ENCODE results near the gene ISG15. TPM values are rescaled to one million over a fixed set of nuclear protein-coding genes. Genes with fewer than 3 reads are reported as not detected.

Gene ISG15
- total and polyA plus RNA-seq, 8 donors, result 8.3 to 90.0 (median 15.7) TPM

DNA sequence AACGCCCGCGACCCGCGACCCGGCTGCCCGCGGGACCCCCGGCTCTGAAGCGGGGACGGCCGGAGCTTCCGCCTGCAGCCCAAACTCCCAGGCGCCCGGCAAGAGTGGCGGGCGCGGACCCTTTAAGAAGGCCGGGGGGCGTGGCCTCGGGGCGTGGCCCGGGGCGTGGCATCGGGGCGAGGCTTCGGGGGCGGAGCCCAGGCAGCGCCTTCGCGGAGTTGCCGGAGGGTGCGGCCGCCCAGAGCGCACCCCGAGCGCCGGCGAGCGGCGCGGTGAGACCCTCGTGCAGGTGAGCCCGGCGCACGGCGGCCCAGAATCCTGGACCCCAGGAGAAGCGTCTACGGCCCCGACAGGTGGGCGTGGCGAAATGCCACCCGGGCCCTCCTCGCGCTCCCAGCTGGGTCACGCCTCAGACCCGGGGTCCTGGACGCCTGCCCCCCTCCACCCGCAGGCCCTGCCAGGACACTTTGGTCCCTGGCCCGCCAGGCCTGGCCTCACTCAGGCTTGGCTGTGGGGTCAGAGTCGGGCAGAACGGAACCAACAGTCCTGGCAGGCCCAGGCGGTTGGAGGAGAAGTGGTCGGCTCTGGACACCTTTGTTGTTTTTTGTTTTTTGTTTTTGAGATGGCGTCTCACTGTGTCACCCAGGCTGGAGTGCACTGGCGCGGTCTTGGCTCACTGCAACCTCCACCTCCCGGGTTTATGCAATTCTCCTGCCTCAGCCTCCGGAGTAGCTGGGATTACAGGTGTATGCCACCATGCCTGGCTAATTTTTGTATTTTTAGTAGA, 46.4 kb downstream of the ISG15 start:
- peaks cover 6 to 38% of the 10 kb centered on the region in 2 donors for H3K4me1 ChIP-seq
- ATAC-seq (peak; percentile 93), DNase-seq (peak; percentile 41 to 96 (median 82))
- intact Hi-C loops (cut with DNase I), result loop anchor here in 1 of 2 donors (5.0 kb wide), 1 partner anchor 72 kb away; no protein-coding TSS in a partner anchor
- H3K27ac ChIP-seq, result no peak overlapping the region
- TF ChIP-seq, protein P1, sequence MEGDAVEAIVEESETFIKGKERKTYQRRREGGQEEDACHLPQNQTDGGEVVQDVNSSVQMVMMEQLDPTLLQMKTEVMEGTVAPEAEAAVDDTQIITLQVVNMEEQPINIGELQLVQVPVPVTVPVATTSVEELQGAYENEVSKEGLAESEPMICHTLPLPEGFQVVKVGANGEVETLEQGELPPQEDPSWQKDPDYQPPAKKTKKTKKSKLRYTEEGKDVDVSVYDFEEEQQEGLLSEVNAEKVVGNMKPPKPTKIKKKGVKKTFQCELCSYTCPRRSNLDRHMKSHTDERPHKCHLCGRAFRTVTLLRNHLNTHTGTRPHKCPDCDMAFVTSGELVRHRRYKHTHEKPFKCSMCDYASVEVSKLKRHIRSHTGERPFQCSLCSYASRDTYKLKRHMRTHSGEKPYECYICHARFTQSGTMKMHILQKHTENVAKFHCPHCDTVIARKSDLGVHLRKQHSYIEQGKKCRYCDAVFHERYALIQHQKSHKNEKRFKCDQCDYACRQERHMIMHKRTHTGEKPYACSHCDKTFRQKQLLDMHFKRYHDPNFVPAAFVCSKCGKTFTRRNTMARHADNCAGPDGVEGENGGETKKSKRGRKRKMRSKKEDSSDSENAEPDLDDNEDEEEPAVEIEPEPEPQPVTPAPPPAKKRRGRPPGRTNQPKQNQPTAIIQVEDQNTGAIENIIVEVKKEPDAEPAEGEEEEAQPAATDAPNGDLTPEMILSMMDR (IDR thresholded peaks at IDR 0.05), result no peak
- H3K27me3 ChIP-seq, result peaks cover 33 to 81% of the 10 kb centered on the region in 2 donors
- H3K36me3 ChIP-seq, result peaks cover 0 to 10% of the 10 kb centered on the region in 2 donors
- H3K9me3 ChIP-seq, result no peaks in the 10 kb centered on the region
- peak overlapping the region; percentile 33 to 51 for H3K4me3 ChIP-seq

DNA sequence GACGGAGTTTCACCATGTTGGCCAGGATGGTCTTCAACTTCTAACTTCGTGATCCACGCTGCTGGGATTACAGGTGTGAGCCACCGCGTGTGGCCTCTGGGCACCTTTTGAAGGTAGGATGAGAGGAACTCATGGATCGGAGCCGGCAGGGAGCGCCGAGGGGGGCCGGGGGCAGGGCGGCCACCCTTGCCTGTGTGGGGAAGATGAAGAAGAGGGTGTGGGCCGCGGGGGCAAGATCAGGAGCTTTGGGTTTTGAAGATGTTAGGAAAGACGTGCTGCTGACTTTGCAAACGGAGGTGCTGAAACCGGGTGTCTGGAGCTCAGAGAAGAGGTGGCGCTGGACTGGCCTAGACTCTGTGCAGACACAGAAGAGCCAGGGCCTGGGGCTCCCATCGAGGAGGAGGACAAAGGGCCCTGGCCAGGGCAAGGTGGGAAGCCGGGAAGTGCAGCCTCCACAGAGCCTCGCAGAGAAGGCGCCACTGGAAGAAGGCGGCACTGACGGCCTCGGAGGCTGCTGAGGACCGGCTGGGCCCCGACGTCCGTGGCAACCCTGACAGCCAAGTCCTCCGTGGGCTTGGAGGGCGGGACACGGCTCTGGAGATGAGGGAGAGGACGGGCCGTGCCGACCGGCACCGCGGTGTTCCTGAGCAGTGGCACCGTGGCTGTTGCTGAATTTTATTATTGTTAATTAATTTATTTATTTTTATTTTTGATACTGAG, 47.1 kb downstream of the ISG15 start:
- H3K27me3 ChIP-seq, result peaks cover 33 to 85% of the 10 kb centered on the region in 2 donors
- DNase-seq (no peak), ATAC-seq (no peak)
- no peak overlapping the region for H3K27ac ChIP-seq
- TF ChIP-seq, protein P1 (IDR thresholded peaks at IDR 0.05), result no peak
- H3K4me1 ChIP-seq, result peaks cover 6 to 38% of the 10 kb centered on the region in 2 donors
- intact Hi-C loops (cut with DNase I), result loop anchor here in 1 of 2 donors (5.0 kb wide), 1 partner anchor 73 kb away; no protein-coding TSS in a partner anchor
- H3K9me3 ChIP-seq, result no peaks in the 10 kb centered on the region
- H3K36me3 ChIP-seq, result peaks cover 0 to 3% of the 10 kb centered on the region in 2 donors
- peak overlapping the region in 1 of 2 donors; percentile 51 for H3K4me3 ChIP-seq

DNA sequence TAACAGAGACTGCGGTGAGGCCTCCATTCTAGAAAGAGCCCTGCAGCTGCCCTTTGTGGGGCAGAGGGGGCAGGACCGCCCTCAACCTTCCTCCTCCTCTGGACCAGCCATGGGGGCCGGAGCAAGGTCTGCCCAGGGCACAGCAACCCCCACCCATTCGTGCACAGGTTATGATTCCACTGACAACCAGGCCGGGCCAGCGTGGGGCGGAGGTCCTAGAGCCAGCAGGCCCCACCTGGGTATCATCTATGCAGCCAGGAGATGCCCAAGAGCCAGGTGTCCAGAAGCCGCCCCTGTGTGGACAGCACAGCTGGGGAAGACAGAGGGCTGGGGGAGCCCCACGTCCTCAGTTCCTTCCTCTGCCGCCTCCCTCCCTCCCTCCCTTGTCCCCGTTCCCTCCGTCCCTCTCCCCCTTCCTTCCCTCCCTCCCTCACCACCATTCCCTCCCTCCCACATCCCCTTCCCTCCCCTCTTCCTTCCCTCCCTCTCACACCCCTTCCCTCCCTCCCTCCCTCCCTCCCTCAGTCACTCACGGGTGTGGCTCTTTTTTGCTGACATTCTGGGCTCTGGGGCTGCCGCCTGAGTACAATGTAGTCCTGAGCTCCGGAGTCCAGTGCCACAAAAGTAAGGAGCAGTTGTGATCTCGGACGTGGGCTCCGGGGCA, 48.5 kb downstream of the ISG15 start:
- H3K36me3 ChIP-seq, result no peaks in the 10 kb centered on the region
- no peak overlapping the region for H3K27ac ChIP-seq
- peaks cover 33 to 95% of the 10 kb centered on the region in 2 donors for H3K27me3 ChIP-seq
- ATAC-seq, result no peak
- TF ChIP-seq, protein P1 (IDR thresholded peaks at IDR 0.05), result no peak
- H3K4me3 ChIP-seq, result no peak overlapping the region
- peaks cover 6 to 38% of the 10 kb centered on the region in 2 donors for H3K4me1 ChIP-seq
- no peak for DNase-seq
- H3K9me3 ChIP-seq, result no peaks in the 10 kb centered on the region
- intact Hi-C loops (cut with DNase I), result loop anchor here in 1 of 2 donors (5.0 kb wide), 1 partner anchor 75 kb away; no protein-coding TSS in a partner anchor

DNA sequence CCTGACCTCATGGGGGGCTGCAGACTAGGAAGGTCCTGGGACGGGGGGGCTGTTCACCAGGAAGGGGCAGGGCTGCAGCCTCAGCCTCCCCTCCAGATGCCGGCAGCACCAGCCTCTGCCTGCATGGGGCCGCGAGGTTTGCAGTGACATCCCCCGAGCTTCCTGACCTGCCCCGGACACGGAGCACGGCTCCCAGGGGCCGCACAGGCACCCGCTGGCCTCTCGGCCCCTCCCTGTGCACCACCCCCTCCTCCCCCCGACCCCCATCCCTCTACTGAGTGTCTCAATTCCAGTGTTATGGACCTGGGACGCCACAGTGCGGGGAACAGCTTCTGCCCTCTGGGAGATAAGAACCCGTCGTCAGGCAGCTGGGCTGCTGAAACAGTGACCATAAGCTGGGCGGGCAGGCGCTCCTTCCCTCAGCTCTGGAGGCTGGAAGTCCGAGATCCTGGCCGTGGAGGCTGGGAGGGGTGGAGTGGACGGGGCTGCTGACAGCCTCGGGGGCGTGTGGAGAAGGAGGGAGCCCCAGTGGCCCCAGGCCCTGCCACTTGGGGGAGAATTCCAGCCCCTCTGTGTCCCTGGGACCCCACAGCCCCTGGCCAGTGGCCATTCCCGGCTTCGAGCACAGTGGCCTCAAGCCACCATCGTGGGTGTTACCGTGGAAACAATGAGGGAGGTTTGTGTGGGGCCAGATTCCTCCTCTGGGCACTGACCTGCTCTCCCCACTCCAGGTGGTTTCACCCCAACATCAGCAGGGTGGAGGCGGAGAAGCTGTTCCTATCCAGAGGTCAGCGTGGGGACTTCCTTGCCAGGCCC, 49.3 kb downstream of the ISG15 start:
- Histone ChIP-seq H3K4me1 (peaks cover 6 to 38% of the 10 kb centered on the region in 2 donors), H3K9me3 (no peaks in the 10 kb centered on the region), H3K27ac (no peak overlapping the region), H3K27me3 (peaks cover 33 to 95% of the 10 kb centered on the region in 2 donors), H3K36me3 (no peaks in the 10 kb centered on the region), H3K4me3 (no peak overlapping the region)
- intact Hi-C loops (cut with DNase I), result loop anchor here in 1 of 2 donors (5.0 kb wide), 1 partner anchor 75 kb away; no protein-coding TSS in a partner anchor
- no peak for ATAC-seq
- DNase-seq, result no peak
- TF ChIP-seq, protein P1 (IDR thresholded peaks at IDR 0.05), result no peak
